ENCODE data around the gene CCDC3. TPM values are rescaled to one million over a fixed set of nuclear protein-coding genes. Genes with fewer than 3 reads are reported as not detected.

CCDC3 gene
- total RNA-seq, 1 donor from 2014 or later, result 0.13 TPM

DNA sequence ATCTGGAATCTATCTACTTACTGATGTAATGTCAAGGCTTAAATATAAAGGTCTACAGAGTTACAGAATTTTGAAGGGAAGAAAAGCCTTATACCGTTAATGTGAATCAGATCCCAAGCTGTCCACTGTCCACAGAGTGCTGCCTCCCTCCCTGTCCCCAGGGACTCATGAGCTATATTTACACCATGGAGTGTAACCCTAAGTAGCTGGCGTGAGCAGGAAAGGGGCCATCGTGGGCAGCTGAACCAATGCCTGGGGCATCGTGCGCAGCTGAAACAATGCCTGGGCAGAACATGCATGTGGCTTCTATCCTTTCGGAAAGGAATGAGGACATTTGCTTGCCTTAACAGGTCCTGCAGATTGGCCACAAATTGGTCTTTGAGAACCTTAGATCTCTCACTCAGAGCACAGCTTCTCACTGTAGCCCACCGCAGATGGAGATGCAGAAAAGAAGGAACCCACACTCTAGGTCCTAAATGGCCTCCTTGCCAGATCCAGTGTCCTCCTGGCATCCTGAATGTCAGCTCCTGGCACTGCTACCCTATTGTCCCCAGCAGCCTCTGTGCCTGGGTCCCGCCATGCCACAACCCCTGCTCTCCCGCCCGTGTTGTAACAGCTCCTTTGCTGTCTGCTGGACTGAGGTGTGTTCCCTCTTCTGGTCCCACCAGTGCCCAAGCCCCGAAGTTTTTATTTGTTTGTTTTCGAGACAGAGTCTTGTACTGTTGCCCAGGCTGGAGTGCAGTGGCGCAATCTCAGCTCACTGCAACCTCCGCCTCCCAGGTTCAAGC is 30.3 kb downstream of the CCDC3 start:
- Mint-ChIP-seq H3K4me3 (no peak overlapping the region), H3K4me1 (ENCODE audit: low read depth) (no peaks in the 10 kb centered on the region), H3K36me3 (ENCODE audit: low read depth) (no peaks in the 10 kb centered on the region), H3K9me3 (peaks cover 11% of the 10 kb centered on the region), H3K27me3 (ENCODE audit: insufficient read depth) (peaks cover 2% of the 10 kb centered on the region), H3K27ac (no peak overlapping the region)
- intact Hi-C loops (cut with micrococcal nuclease), result no loop called here
- DNase-seq (ENCODE audit: low spot score), result no peak

DNA sequence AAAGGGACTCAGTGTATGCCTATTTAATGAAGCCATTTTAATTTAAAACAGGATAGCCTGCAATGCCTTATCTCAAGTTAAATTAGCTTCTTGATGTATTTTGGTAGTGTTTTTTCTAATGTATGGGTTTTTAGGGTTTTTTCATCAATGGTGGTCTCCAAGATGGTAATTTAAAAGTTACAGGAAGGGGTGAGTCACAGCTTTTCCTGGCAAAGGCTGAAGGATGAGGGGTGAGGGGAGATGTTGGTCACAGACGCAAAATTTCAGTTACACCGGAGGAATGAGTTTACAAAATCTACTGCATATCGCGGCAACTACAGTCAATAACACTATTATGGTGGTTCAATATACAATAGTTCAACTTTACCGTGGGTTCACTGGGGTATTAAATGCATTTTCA is 31.6 kb downstream of the CCDC3 start:
- Mint-ChIP-seq H3K4me1 (ENCODE audit: low read depth) (no peaks in the 10 kb centered on the region), H3K9me3 (peaks cover 11% of the 10 kb centered on the region), H3K27ac (no peak overlapping the region), H3K36me3 (ENCODE audit: low read depth) (no peaks in the 10 kb centered on the region), H3K27me3 (ENCODE audit: insufficient read depth) (peaks cover 2% of the 10 kb centered on the region), H3K4me3 (no peak overlapping the region)
- no peak for DNase-seq (ENCODE audit: low spot score)
- intact Hi-C loops (cut with micrococcal nuclease), result no loop called here

DNA sequence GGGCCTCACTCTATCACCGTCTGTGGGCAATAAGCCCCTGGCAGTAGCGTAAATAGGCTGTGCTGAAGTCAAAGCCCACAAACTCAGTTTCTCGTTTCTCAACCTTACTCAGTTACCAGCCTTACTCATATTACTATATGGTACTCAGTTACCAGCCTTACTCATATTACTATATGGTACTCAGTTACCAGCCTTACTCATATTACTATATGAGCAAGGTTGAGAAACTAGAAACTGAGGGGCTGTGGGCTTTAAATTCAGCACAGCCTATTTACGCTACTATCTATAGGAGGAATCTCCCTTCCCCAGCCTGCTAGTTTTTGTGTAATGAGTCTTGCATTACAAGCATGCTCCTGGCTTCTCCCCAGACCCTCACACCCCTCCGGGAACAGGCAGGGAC is 35.4 kb downstream of the CCDC3 start:
- Mint-ChIP-seq H3K27me3 (ENCODE audit: insufficient read depth) (peaks cover 5% of the 10 kb centered on the region), H3K9me3 (peaks cover 11% of the 10 kb centered on the region), H3K27ac (no peak overlapping the region)

DNA sequence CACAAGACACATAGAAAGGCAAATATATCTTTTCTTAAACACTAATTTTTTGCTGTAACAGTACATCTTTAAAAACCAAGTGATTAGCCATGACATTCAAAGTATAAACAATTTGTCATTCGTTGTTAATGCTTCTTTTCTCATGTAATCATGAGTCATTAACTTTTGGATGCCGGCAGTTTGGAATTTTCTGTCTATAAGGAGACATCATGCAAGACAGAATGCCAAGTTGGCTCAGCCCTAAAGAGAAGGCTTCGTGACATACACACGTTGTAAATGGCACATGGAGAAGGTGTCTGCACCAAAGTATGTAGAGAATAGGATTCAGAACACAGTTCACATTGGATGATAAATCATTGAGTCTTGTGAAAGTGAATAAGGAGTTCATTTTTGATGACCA is 35.9 kb downstream of the CCDC3 start:
- Mint-ChIP-seq H3K4me3 (no peak overlapping the region), H3K27ac (no peak overlapping the region), H3K27me3 (ENCODE audit: insufficient read depth) (peaks cover 5% of the 10 kb centered on the region), H3K36me3 (ENCODE audit: low read depth) (no peaks in the 10 kb centered on the region), H3K9me3 (peaks cover 11% of the 10 kb centered on the region), H3K4me1 (ENCODE audit: low read depth) (no peaks in the 10 kb centered on the region)
- no peak for DNase-seq (ENCODE audit: low spot score)
- intact Hi-C loops (cut with micrococcal nuclease), result no loop called here

More for the DNA sequence above, 35.4 kb downstream of the CCDC3 start:
- Mint-ChIP-seq H3K36me3 (ENCODE audit: low read depth) (no peaks in the 10 kb centered on the region), H3K4me1 (ENCODE audit: low read depth) (no peaks in the 10 kb centered on the region), H3K4me3 (no peak overlapping the region)
- intact Hi-C loops (cut with micrococcal nuclease), result no loop called here
- no peak for DNase-seq (ENCODE audit: low spot score)

DNA sequence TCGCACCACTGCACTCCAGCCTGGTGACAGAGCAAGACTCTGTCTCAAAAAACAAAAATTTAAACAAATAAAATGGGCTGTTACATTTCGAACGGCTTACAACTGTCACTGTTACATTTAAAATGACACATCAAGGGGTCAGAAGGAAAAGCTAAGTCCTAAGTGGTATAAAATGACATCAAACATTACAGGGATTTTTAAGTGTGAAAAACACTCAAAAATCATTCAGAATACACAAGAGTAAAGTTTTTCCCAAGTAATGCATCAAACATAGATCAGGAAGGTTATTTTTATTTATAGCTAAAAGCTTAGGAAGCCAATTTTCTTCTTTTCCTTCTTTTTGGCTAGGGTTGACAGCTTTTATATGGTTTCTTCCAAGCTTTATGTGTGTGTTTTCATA is 39.0 kb downstream of the CCDC3 start:
- Mint-ChIP-seq H3K4me3 (no peak overlapping the region), H3K9me3 (peaks cover 9% of the 10 kb centered on the region), H3K27ac (no peak overlapping the region), H3K27me3 (ENCODE audit: insufficient read depth) (peaks cover 3% of the 10 kb centered on the region), H3K4me1 (ENCODE audit: low read depth) (no peaks in the 10 kb centered on the region), H3K36me3 (ENCODE audit: low read depth) (no peaks in the 10 kb centered on the region)
- intact Hi-C loops (cut with micrococcal nuclease), result no loop called here
- no peak for DNase-seq (ENCODE audit: low spot score)

DNA sequence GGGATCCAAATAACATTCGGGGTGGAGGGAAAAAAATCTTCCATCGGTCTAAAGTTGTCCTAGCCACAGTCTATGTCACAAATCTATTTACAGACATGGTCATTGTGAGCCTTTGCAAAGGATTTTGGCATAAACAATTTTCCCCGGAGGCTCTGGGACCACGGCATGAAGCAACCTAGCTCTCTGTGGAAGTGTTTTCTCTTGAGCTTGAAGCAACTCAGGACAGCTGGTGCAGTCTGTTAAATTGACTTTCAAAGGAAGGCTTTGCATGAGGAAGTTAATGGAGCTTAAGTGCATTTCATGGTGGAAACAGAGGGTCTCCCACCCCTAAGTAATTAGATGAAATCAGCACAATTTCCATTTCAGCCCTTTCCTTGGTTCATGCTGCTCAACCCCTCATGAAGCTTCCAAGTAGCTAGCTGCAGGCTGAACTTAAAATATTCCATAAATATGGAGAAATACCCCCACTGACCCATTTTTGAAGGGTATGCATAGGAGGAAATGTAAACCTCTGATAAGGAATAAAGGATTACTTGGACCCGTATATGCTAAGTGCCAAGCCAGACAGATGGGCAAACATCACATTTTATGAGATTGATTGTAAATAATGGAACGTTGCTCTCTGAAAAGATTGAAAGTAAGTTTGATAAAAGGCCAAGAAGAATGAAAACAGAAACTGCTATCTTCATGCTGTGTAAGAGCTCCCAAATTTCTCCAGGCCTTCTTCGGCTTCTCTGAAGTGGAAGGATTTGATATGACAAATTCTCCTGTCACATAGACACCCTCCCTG is 39.9 kb downstream of the CCDC3 start:
- H3K27me3 Mint-ChIP-seq (ENCODE audit: insufficient read depth), result peaks cover 3% of the 10 kb centered on the region
- no peaks in the 10 kb centered on the region for H3K9me3 Mint-ChIP-seq
- no peak overlapping the region for H3K4me3 Mint-ChIP-seq
- no peak for DNase-seq (ENCODE audit: low spot score)
- intact Hi-C loops (cut with micrococcal nuclease), result no loop called here
- H3K4me1 Mint-ChIP-seq (ENCODE audit: low read depth), result no peaks in the 10 kb centered on the region
- no peaks in the 10 kb centered on the region for H3K36me3 Mint-ChIP-seq (ENCODE audit: low read depth)
- no peak overlapping the region for H3K27ac Mint-ChIP-seq

DNA sequence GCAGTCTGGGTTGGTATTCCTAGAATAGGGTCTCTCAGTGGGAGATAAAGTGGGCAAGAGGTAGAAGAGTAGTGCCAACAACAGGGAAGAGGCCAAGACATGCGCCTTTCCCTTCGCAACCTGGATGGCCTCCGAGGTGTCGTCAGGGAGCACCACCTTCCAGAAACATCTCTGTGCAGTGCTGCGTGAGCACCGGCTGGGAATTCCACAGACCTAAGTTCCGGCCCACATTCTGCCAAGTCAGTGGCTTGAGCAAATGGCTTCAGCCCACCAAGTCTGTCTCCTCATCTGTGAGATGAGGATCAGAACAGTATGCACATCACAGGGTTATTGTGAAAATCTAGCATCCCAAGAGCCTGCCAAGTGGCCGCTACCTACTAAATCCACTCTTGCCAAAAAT is 40.6 kb downstream of the CCDC3 start:
- DNase-seq (ENCODE audit: low spot score), result no peak
- H3K27ac Mint-ChIP-seq, result no peak overlapping the region
- H3K4me1 Mint-ChIP-seq (ENCODE audit: low read depth), result no peaks in the 10 kb centered on the region
- no peaks in the 10 kb centered on the region for H3K36me3 Mint-ChIP-seq (ENCODE audit: low read depth)
- no peaks in the 10 kb centered on the region for H3K9me3 Mint-ChIP-seq
- no peak overlapping the region for H3K4me3 Mint-ChIP-seq
- intact Hi-C loops (cut with micrococcal nuclease), result no loop called here
- H3K27me3 Mint-ChIP-seq (ENCODE audit: insufficient read depth), result peaks cover 3% of the 10 kb centered on the region

DNA sequence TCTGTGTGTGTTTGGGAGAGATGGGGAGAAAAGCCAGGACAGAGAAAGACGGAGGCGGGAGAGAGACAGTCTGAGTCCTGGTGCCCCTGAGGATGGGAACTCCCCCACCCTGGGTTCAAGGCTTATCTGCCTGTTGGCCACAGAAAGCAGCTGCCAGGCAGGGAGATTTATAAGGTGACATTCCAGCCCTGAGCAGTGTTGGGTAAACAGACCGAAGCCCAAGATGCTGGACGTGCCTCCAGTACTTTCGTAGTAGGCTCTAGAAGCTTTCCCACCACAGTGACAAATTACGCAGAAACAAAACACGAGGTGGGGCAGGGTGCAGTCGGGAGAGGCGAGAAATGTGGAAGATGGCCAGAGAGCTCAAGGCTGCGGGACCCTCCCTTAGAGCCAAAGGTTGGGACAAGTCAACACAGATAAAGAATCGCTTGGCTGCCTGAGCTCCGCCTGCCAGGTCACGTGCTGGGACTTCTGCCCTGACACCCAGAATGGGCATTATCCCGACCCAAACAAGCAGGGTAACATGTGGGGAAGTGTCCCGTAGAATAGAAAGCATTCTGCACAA is 41.1 kb downstream of the CCDC3 start:
- Mint-ChIP-seq H3K36me3 (ENCODE audit: low read depth) (no peaks in the 10 kb centered on the region), H3K4me3 (no peak overlapping the region), H3K27me3 (ENCODE audit: insufficient read depth) (peaks cover 3% of the 10 kb centered on the region), H3K9me3 (no peaks in the 10 kb centered on the region), H3K4me1 (ENCODE audit: low read depth) (no peaks in the 10 kb centered on the region), H3K27ac (no peak overlapping the region)
- intact Hi-C loops (cut with micrococcal nuclease), result no loop called here
- no peak for DNase-seq (ENCODE audit: low spot score)

DNA sequence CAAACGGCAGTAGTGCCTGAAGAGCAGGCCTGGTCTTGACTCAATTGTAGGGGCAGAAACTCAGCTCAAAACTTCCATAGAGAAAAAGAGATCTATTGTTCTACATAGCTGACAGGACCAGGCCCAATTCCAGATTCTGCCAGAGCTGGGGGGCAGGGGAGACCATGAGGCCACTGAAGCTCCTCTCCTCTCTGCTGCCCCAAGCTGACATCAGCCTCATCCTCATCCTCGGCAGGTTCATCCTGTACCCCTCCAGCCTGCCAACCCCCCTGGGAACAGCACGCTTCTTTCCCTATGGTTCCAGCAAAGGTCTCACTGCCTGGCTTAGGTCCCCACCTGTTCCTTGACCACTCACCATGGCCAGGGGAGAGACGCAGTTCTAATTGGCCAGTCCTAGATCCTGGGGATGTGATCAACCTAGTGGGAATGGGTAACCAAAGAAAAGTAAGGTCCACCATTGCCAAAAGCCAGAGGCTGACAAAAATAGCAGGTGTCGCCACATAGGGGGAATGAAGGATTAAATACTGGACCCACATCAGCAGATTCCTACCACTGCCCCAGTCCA is 42.9 kb downstream of the CCDC3 start:
- no peak overlapping the region for H3K27ac Mint-ChIP-seq
- no peaks in the 10 kb centered on the region for H3K9me3 Mint-ChIP-seq
- intact Hi-C loops (cut with micrococcal nuclease), result no loop called here
- no peak for DNase-seq (ENCODE audit: low spot score)
- H3K27me3 Mint-ChIP-seq (ENCODE audit: insufficient read depth), result no peaks in the 10 kb centered on the region
- H3K4me1 Mint-ChIP-seq (ENCODE audit: low read depth), result no peaks in the 10 kb centered on the region
- H3K4me3 Mint-ChIP-seq, result no peak overlapping the region
- no peaks in the 10 kb centered on the region for H3K36me3 Mint-ChIP-seq (ENCODE audit: low read depth)

DNA sequence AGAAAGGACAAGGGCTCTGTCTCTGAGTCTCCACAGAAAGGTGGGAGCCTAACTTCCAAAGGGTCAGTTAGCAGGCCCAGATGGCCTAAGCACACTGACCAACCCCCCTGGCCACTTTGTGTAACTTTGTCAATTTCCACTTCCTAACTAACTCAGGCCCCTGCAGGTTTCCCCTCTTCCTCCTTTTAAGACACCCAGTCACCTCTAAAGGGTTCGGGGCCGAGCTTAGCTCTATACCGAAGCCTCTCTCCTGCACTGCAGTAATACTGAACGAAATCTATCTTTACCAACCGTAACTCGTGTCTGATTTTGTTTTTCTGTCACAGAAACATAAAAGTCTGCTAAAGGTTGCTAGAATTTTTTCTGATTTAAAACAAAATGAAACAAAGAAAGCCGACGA is 44.4 kb downstream of the CCDC3 start:
- no peaks in the 10 kb centered on the region for H3K27me3 Mint-ChIP-seq (ENCODE audit: insufficient read depth)
- DNase-seq (ENCODE audit: low spot score), result no peak
- no peak overlapping the region for H3K4me3 Mint-ChIP-seq
- intact Hi-C loops (cut with micrococcal nuclease), result no loop called here
- H3K9me3 Mint-ChIP-seq, result peaks cover 13% of the 10 kb centered on the region
- H3K27ac Mint-ChIP-seq, result no peak overlapping the region
- H3K36me3 Mint-ChIP-seq (ENCODE audit: low read depth), result no peaks in the 10 kb centered on the region
- no peaks in the 10 kb centered on the region for H3K4me1 Mint-ChIP-seq (ENCODE audit: low read depth)

DNA sequence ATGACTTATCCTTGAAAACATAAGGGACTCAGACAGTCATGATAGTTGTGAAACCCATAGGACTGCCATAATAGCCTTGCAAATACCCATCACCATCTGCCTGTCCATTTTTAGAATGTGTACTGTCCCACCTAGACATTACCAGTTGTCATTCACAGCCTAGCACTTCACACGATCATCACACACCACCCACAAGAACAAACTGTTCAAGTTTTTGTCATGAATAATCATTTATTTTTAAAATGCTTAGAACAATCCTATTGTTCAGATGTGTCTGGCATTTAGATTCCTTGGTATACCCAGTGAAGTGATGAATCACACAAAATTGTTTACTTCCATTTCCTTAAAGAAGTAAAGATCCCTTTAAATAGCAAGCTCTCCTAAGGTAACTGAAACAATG is 46.6 kb downstream of the CCDC3 start:
- H3K4me1 Mint-ChIP-seq (ENCODE audit: low read depth), result no peaks in the 10 kb centered on the region
- no peak overlapping the region for H3K27ac Mint-ChIP-seq
- H3K9me3 Mint-ChIP-seq, result peaks cover 15% of the 10 kb centered on the region
- peaks cover 3% of the 10 kb centered on the region for H3K27me3 Mint-ChIP-seq (ENCODE audit: insufficient read depth)
- intact Hi-C loops (cut with micrococcal nuclease), result no loop called here
- H3K4me3 Mint-ChIP-seq, result no peak overlapping the region
- H3K36me3 Mint-ChIP-seq (ENCODE audit: low read depth), result no peaks in the 10 kb centered on the region
- DNase-seq (ENCODE audit: low spot score), result no peak

DNA sequence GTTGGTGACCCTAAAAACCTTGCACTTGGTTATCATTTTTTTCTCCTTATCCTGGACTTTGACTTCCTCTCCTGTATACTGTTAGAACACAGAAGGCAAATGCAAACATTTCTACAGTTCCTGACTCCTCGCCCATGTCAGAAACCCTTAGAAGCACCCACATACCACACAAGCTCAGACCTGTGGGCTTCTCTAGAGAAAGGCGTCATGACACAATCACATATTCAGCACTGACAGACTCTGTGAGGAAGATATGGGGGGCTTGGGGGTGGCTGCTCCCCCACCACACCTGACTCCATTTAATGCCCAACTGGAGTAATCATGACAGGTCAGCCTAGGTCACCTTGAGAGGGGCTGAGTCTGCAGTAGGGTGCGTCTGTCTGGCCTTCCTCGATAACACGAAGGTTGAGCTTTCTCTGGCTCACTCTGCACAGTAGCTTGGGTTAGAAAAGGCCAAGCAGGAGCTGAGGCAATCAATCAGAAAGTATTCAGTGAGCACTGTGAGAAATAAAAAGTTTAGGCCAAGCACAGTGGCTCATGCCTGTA is 50.9 kb downstream of the CCDC3 start:
- Mint-ChIP-seq H3K4me3 (no peak overlapping the region), H3K4me1 (ENCODE audit: low read depth) (no peaks in the 10 kb centered on the region), H3K27me3 (ENCODE audit: insufficient read depth) (peaks cover 3% of the 10 kb centered on the region), H3K36me3 (ENCODE audit: low read depth) (no peaks in the 10 kb centered on the region), H3K9me3 (peaks cover 15% of the 10 kb centered on the region), H3K27ac (no peak overlapping the region)
- intact Hi-C loops (cut with micrococcal nuclease), result no loop called here
- DNase-seq (ENCODE audit: low spot score), result no peak

DNA sequence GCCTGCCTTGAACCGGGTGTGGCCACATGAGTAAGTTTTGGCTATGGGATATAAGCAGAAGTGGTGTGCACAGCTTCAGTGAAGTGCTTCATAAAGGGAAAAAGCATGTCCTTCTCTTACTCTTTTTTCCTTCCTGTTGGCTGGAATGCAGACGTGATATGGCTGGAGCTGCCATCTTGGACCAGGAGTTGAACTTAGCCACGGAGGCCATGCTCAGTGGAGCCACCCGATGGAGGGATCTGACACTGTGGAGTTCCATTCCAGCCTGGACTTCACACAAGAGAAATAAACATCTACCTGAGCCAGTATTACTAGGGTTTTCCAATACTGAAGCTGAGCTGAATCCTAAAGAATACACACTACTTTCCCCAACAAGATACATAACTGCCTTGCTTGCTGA is 52.3 kb downstream of the CCDC3 start:
- Mint-ChIP-seq H3K9me3 (peaks cover 15% of the 10 kb centered on the region), H3K27me3 (ENCODE audit: insufficient read depth) (peaks cover 3% of the 10 kb centered on the region), H3K36me3 (ENCODE audit: low read depth) (no peaks in the 10 kb centered on the region), H3K4me1 (ENCODE audit: low read depth) (no peaks in the 10 kb centered on the region), H3K27ac (no peak overlapping the region), H3K4me3 (no peak overlapping the region)
- no peak for DNase-seq (ENCODE audit: low spot score)
- intact Hi-C loops (cut with micrococcal nuclease), result no loop called here

Measured in activated T-helper 1 cell treated with anti-CD3 and anti-CD28 coated beads, Interleukin-12 subunit alpha, Interleukin-12 subunit beta, Interleukin-2, Interleukin-4 antibody, amounts not matched to agents 30 ng/mL and 10 ng/mL and 1 ng/mL, durations not matched to agents 14 hours and 24 hours and 36 hours (primary cell).